Measurements from ENCODE around the gene MRGPRE.

MRGPRE gene

DNA sequence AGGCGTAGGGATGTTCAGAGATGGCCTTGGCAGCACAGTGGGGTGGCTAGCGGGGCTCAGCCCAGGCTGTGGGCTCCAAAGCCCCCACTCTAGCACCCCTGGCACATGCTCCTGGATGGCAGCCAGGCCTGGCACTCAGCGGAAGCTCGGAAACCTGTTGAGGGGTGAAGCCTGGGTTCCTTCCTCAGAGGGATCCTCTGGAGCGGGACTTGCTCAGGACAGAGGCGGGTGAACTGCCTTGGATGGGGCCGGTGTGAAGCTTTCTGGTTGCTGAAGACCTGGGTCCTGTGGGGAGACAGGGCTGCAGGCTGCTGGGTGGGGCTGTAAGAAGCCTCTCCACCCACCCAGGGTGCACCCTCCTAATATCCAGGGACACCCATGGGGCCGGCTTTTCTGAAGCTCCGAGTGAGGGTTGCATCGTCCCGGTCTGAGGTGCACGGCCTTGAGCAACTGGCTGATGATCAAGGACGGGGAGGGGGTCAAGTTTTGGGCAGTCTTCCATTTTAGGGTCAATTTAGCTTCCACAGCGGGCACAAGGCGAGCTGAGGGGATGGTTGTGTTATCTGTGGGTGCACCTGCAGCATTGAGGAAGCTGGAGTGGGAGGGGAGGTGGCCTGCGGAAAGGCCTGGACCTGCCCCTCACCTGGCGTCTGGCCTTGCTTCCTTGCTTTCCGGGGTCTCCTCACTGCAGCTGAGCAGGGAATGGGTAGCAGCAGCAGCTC, 5.2 kb downstream of the MRGPRE start:
- DNase-seq (ENCODE audit: low read depth): no peak

DNA sequence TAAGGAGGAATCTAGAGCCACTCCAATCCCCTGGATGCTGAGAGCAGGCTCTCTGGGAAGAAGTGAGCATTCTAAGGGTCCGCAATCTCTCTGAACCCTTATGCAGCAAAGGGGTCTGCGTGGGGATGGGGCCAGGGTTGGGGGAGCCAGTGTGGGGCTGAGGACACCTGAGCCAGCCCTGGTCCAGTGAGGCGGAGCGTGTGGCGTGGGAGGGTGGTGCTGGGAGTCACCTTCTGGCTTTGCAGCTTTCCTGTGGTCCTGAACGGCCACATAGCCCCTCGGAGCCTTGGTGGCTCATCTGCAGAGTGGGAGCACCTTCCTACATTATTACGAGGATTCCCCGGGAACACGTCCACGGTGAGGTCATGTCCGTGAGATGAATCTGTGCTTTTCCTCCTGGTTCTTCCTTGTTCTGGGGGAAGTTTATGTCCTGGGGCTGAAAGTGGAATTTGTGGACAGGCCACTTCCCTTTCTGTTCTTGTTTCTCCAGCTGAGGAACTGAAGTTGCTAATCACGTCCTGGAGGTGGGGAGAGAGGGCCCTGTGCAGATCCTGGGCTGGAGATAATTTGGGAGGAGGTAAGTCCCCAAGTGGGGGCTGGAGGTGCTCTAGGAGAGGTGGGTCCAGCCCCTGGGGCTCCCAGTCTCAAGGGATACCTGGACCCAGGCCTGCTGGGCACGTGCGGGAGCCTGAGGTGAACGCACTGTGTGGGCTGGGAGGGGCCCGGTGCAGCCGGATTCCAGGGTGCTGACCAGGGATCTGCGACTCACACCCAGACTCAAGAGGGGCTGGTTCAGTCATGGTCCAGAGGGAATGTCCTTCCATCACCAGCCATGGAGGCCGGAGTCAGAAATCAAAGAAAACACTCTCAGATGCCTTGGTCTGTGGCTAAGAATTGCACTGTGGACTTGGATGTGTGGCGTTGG, 6.1 kb downstream of the MRGPRE start:
- no peak for DNase-seq (ENCODE audit: low read depth)

DNA sequence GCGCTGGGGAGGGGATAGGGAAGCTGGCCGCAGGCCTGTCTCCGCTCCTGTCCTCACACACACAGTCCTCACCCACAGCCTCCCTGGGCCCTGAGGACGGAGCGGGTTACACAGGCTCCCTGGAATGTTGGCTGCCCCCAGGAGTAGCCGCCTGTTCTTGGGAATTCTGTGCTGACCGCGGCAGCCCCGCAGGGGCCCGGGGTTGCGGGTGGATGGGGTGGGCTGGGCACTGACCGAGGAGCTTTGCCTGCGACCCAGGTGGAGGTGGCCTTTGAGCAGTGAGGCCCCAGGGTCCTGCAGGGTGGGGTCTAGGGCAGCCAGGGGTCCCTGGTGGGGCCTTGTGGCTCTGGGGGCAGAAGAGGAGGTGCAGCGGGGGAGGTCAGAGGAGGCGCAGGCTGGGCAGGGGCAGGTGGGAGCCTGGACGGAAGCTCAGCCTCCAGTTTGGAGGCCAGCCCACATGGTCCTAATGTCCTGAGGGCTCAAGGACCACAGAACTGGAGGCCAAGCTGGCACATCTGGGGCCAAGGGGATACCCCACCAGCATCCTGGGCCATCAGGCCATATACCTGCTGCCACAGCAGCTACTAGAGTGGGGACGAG, 7.0 kb downstream of the MRGPRE start:
- DNase-seq (ENCODE audit: low read depth): no peak

DNA sequence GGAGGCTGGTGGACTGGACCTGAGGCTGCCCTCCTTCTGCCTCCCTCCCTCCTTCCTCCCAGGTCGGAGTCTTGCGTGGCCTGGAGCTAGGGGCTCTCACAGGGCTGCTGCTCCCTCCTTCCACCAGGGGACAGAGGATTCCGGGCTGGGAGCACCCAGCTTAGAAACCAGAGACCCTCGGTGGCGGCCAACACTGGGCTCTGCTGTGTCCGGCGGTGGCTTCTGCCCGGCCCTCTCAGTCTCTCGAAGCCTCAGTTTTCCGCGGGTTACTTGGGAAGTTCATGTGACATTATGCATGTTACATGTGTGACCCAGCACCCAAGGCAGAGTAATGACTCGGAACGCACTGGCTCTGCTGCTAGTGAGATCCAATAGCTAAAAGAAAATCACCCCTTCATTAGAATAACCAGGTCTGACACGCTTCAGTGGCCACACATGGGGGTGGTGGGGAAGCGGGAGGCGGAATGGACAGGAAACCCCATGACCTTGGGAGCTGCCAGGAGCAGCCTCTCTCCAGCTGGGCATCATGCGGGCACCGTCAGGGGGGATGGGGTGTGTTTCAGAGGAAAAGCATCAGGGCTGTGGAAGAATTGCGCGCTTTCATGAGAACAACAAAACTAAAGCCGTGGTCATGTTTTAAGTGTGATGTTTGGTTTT, 7.7 kb downstream of the MRGPRE start:
- DNase-seq (ENCODE audit: low read depth): no peak

DNA sequence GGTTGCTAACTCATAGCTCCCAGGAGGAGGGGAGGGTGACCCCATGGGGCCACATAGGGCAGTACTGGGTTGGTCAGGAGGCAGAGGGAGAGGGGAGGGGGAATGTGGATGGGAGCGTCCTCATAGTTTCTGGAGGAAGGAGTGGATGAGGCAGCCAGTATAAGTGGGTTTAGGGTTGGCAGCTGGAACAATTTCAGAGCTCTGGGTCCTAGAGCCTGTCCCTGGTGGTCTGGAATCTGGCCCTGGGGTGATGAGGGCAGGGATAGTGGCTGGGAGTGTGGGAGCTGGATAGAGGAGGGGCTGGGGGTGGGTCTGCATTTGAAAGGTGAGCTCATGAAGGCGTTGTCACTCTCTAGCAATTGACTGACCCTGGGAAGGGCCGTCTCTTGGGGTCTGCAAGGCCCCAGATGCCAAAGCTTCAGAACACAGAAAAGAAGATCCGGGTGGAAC, 8.3 kb downstream of the MRGPRE start:
- DNase-seq (ENCODE audit: low read depth): no peak

DNA sequence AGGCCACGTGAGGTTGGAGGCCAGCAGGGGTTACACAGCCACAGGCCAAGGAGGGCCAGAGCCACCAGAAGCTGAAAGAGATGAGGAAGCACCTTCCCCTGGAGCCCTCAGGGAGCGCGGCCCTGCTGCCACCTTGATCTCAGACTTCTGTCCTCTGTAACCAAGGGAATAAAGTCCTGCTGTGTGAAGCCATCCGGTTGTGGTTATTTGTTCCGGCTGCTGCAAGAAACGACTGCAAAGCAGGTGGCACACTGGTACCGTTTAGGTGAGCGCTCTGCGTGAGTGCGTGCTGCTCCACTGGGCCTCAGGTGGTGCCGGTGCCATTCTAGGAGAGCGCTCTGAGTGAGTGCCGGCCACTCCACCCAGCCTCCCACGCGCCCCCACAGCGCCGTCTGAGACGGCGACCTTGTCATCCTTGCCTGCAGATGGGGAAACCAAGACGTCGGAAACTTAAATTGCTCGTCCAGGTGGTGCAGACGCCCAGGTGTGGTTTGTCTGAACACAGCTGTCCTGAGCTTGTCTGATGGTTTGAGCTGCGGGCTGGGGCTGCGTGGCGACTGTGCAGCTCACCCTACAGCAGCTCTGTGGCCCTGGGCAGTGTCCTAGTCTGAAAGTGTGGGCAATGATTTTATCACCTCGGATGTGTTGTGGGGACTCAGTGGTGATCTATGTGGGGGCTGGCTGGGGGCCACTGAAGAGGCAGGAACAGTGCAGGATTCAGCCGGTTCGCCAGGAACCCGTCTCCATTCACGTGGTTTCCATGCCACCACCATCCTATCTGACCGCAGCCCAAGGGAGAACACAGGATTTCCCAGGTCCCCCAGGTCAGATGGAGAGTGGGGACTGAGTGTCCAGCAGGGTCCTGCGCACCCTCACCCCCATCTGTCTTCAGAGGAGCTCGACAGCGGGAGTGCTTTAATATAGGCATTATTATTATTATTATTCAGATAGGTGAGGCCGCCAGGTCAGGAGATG, 9.0 kb downstream of the MRGPRE start:
- DNase-seq (ENCODE audit: low read depth): no peak

DNA sequence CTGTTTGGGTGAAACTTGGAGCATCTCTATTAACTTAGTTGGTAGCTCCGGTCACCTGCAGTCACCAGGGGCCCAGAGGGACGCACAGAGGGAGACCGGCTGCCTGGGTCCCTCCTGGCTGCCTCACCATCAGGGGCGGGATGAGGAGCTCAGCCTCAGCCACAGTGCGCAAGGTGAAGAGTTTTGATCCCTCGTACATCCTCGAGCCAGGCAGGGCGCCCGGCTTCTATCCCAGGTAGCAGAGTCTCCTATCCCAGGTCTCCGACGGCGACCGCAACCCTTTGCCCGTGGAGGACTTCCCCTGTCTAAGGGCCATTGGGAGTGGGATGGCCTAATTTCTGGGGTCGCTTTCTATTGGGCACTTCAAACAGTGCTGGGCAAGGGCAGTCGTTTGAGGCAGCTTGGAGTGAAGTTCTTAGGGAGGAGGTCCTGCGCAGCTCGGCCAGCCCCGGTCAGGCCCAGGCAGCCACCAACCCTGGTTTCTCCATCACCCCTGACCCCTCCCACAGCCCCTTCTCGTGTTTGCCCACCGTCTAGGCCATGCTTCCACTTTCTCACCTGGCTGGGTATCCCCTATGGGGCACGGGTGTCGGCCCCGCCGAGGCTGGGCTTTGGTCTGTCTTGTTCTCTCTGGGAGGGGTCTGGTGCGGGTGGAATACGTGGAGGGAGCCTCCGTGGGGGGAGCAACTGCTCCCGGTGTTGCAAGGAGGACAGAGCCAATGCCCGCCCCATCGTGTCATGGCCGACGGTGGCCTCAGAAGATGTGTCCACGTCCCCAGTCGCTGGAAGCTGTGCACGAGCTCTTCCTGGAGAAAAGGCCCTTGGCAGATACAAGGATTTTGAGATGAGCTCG, 10.0 kb downstream of the MRGPRE start:
- DNase-seq (ENCODE audit: low read depth): no peak

DNA sequence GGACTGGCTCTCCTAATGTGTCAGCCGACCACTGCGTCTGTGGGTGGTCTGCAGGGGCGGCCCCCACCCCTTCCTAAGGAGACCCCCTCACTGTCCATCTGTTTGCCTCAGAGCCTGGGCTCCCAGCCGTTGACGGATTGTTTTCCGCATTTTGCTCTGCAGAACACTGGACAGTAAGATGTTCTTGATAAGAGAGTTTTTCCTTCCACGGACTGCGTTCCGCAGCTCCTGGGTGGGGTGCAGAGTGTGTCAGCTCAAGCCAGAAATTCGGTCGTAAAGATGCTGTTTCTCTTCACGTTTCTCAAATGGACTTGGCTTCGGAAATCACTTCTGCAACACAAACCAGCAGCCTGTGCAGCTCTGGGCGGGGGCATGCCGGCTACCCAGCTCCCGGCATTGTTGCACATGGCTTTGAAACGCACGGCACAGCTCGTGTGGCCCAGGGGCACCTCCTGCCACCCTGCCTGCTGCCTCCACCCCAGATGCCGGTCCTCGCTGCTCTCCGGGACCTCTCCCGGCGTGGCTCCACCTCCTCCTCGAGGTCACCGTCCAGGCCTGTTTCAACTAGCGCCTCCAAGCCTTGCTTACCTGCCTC, 10.7 kb downstream of the MRGPRE start:
- no peak for DNase-seq (ENCODE audit: low read depth)

DNA sequence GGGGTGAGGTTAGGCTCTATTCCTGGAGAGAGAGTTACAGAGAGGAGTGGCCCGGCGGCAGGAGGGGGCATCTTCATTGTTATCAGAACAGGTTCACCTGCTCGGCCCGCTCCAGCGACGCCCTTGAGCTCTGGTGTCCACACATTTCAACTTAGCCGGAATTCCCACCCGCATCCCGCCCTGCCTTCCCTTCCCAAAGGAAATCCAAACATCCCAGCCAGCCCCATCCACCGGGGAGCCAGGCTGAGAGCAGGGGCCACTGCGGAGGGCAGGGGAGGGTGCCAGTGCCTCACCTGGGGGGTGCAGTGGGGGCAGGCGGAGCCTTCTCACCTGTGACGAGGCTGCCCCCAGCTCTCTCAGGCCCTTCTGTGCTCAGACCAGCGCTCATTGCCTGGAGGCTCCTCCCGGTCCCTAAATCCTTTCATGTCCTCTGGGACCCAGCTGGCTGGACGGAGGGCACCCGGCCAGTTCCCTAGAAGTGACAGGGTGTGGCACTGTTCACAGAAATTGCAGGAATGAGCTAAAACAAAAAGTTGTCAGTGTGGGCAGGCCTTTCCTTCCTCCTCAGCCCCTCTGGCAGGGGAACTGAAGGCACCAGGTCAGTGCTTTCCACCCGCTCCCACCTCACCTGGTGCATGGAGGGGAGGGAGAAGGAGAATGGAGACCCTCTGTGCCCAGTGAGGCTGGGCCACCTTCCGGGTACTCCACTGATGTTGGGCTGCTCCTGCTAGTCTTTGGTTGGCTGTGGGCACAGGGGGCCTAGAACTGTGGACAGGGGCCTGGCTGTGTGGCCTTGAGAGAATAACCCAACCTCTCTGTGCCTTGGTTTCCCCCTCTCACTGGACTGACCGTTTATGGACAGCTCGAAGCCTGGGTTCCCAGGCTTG, 11.5 kb downstream of the MRGPRE start:
- no peak for DNase-seq (ENCODE audit: low read depth)

DNA sequence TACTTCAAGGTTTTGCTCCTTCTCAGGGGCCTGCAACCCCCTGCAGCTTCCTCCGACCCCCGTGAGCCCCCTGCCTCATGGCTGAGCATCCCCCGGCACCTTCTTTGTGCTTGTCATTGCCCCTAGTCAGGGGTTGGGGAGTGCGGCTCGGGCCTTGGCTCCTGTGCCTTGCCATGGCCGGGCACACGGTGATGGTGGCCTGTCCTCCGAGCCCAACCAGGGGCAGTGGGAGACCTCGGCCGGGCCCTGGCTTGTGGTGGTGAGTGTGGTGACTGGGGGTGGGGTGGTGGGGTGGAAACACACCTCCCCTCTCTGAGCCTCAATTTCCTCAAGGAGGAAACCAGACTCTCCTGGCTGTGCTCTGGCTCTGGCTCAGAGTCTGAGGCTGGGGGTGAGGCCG, 12.1 kb downstream of the MRGPRE start:
- no peak for DNase-seq (ENCODE audit: low read depth)

DNA sequence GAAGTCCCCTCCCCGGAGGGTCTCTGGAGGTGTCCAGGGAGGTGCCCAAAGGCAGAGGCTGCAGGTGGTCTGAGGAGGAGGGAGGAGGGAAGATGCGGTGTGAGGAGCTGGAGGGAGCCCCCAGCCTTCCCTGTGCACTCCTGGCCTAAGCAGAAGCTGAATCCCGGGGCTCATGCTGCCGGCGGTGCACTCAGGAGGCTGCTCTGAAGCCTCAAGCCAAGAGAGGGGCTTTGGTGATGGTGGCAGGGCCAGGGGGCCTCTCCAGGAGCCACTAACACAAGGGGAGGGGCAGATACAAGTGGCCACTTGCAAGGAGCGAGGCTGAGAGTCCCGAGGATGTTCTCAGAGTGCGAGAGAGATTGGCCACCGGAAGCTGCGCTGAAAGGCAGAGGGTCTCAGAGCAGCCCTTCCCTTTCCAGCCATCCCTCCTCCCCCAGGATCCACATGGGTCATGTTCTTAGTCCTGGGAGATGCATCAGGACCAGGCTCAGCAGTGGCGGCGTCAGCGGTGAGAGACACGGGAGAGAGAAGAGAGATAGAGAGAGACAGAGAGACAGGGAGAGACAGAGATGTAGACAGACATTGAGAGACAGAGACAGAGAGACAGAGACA, 12.8 kb downstream of the MRGPRE start:
- no peak for DNase-seq (ENCODE audit: low read depth)

DNA sequence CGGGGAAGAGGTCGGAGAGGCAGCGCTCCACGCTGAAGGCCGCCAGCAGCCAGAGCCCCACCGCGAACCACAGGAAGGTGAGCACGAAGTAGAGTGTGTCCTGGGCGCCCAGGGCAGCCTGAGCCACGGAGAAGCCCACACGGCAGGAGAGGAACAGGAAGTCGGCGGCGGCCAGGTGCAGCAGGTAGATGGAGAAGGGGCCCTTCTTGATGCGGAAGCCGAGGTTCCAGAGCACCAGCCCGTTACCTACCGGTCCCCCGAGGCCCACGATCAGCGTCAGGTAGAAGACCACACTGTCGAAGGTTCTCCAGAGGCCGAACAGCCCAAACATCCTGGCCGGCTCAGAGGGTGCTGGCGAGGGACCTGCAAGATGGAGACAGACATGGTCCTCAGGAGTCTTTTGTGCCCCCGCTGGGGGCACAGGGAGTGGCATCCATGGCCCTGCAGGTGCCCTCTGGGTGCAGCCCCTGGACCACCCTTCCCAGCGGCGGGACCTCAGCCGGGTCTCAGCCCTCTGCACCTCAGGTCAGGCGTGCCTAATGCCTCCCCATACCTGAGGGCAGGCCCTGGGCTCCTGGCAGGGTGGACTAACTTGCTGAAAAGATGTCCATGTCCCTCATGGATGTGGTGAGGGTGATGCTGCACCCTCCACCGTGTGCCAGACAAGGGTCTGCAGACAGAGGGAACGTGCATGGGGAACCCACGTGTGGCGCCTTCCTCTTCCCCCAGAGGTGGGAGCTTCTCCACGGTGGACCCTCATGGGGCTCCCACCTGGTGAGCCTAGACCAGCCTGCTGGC, 13.5 kb downstream of the MRGPRE start, which contains the start of gene MRGPRG:
Gene MRGPRG (minus strand): TSS at position 331 of the 798 bp plus-strand sequence. CDS start 0 bp downstream, at position 331.
- no peak for DNase-seq (ENCODE audit: low read depth)

DNA sequence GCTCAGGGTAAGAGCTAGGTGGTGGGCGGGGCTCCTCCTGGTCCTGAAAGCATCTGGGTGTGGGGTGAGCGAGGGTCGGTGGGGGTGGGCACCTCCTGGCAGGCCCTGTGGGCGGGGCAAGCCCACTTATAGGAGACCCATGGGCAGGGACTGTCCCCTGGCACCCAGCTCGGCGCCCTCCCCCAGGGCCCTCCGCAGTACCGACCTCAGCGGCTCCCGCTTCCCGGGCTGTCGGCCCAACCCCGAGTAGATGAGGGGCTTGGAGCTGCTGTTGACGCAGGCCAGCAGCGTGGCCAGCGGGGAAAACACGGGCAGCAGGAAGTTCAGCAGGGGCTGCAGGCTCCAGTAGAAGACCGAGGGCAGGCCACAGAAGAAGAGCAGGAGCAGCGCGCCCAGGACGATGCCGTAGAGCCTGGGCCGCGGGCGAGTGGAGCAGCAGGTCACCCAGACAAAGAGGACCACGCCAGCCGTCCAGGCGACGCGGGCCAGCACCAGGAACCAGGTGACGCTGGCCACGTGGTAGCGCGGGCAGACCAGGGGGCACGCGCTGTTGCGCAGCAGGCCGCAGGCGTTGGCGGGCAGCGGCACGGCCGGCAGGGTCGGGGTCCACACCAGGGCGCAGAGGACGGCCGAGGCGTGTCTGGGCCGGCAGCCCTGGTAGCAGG, 14.3 kb downstream of the MRGPRE start:
- DNase-seq (ENCODE audit: low read depth): no peak

DNA sequence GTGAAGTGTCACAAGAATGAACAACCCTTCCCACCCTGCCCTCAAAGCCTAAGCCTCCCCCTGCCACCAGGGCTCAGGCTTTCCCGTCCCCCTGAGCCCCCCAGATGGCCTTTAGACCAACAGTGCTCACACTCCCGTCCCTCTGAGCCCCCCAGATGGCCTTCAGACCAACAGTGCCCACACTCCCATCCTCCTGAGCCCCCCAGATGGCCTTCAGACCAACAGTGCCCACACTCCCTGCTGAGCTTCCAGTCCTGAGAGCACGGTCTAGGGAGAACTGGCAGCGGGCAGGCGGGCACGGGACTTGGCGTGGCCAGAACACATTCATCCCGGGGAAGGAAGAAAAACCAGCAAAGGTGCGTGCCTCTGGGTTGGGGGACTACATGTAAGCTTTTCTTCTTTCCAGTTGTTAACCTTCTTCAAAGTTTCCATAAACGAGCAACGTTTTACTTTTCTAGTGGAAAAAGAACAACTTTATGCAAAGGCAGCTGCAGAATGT, 16.1 kb downstream of the MRGPRE start:
- DNase-seq (ENCODE audit: low read depth): no peak

DNA sequence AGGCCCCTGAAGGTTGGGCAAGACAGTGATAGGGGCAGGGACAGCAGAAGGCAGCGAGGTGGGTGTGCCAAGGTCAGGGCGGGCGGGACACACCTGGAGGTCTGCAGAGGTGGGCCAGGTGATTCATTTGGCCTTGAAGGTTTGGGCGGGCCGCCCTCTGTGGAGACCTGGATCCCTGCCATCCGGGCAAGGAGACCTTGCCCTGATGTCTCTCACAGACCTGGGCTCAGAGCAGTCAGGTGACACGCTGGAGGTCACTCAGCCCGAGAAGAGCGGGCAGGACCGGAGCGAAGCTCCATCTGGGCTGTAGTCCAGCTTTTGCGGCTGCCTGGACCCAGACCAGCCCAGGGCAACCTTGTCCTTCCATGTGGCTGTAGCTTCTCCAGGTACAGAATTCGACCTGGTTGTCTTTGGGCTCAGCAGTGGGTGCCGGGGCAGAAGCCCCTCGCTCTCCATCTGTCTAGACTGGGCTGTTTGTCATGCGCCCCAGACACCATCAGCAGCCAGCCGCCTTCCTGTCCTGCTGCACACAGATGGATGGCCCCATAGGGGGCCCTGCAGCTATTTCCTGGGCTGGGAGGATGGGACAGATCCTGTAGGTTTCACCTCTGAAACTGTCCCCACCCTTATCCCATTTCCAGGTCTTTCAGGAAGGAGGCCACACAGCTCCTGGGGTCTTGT, 16.7 kb downstream of the MRGPRE start:
- DNase-seq (ENCODE audit: low read depth): no peak

DNA sequence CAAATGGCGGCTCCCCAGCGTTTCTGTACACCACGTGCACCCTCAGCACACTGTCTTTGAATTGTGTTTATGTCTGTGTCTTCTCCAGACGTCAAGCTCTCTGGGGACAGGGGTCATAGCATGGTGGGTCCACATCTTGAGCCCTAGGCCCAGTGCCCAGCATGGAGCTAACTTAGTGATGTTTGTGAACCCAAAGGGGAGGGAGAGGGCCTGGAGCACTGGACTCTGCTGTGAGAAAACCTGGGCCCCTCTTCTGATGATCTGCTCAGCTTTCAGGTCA, 17.9 kb downstream of the MRGPRE start:
- no peak for DNase-seq (ENCODE audit: low read depth)
